ENCODE results near the gene POLDIP3. TPM values are rescaled to one million over a fixed set of nuclear protein-coding genes. Genes with fewer than 3 reads are reported as not detected.

POLDIP3 gene, protein sequence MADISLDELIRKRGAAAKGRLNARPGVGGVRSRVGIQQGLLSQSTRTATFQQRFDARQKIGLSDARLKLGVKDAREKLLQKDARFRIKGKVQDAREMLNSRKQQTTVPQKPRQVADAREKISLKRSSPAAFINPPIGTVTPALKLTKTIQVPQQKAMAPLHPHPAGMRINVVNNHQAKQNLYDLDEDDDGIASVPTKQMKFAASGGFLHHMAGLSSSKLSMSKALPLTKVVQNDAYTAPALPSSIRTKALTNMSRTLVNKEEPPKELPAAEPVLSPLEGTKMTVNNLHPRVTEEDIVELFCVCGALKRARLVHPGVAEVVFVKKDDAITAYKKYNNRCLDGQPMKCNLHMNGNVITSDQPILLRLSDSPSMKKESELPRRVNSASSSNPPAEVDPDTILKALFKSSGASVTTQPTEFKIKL
- total RNA-seq: 10 to 100 TPM; 80.0 to 82.8 TPM
- 78.0 TPM for polyA plus RNA-seq

DNA sequence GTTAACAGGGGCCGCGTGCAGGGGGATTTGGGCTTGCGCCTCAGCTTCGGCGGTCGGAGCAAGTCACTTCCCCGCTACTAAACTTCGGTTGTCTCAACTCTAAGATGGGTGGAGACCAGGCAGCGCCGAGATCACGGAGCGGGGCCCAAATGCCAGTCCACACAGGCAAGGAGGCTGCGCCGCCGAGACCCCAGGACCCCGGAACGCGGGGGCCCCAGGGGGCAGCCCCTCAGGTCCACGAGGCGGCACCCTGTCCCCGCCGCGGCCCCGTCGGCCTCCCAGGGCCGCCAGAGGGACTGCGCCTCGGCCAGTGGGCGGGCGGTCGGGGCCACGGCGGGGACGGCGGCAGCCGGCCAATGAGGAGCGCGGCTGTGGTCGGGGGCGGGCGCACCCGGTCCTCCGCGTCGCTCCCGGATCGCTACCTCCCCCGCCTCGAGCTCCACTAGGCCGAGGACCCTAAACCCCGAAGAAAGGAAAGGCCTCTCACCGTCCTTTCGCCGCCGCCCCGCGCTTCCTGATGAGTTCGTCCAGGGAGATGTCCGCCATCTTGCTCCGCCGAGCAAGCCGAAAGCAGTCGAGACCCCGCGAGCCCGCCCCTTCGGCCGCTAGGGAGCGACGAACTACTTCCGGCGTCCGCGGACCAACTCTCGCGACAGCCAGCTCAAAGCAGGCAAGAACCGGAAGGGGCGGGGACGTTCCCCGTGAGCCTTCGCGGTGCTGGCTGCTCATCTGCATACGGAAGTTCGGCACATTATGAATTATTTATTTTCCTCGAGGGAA lies at the start of gene POLDIP3:
Gene POLDIP3 (minus strand): TSS at position 572 of the 780 bp plus-strand sequence. CDS start 26 bp downstream, at position 546.
- Mint-ChIP-seq H3K4me1 (peaks cover 49 to 65% (median 57%) of the 10 kb centered on the region in 3 donors), H3K9me3 (no peaks in the 10 kb centered on the region), H3K27ac (peak within 1 kb of the TSS; percentile 99 to 100 (median 100)), H3K4me3 (peak within 1 kb of the TSS; percentile 82 to 99 (median 96)), H3K36me3 (peaks cover 0 to 53% (median 5%) of the 10 kb centered on the region in 3 donors), H3K27me3 (no peaks in the 10 kb centered on the region)
- peaks cover 49% of the 10 kb centered on the region for H3K4me1 ChIP-seq (ENCODE audit: insufficient read depth, low read length)
- peak; percentile 98 to 100 (median 99) for DNase-seq
- H3K36me3 ChIP-seq (ENCODE audit: insufficient read depth, low read length): peaks cover 4% of the 10 kb centered on the region
- H3K27ac ChIP-seq (ENCODE audit: low read depth, low read length): peak within 1 kb of the TSS; percentile 99
- no peaks in the 10 kb centered on the region for H3K27me3 ChIP-seq (ENCODE audit: insufficient read depth, low read length, poor library complexity, severe bottlenecking)
- POLR2A ChIA-PET: interaction anchor here (0.6 to 2.8 kb wide), 10 partner anchors 19 to 1390 kb away, joined by 3 to 47 read pairs (median 5); partner anchors contain the start of genes CCDC134, CYB5R3 and NDUFA6
- CTCF ChIA-PET: interaction anchor here (1.0 to 1.5 kb wide), 2 partner anchors 9 to 242 kb away, joined by 3 to 4 read pairs; partner anchors contain the start of gene ARFGAP3
- H3K9me3 ChIP-seq (ENCODE audit: low read length): no peaks in the 10 kb centered on the region
- H3K4me3 ChIP-seq (ENCODE audit: low read length): peak within 1 kb of the TSS; percentile 63

DNA sequence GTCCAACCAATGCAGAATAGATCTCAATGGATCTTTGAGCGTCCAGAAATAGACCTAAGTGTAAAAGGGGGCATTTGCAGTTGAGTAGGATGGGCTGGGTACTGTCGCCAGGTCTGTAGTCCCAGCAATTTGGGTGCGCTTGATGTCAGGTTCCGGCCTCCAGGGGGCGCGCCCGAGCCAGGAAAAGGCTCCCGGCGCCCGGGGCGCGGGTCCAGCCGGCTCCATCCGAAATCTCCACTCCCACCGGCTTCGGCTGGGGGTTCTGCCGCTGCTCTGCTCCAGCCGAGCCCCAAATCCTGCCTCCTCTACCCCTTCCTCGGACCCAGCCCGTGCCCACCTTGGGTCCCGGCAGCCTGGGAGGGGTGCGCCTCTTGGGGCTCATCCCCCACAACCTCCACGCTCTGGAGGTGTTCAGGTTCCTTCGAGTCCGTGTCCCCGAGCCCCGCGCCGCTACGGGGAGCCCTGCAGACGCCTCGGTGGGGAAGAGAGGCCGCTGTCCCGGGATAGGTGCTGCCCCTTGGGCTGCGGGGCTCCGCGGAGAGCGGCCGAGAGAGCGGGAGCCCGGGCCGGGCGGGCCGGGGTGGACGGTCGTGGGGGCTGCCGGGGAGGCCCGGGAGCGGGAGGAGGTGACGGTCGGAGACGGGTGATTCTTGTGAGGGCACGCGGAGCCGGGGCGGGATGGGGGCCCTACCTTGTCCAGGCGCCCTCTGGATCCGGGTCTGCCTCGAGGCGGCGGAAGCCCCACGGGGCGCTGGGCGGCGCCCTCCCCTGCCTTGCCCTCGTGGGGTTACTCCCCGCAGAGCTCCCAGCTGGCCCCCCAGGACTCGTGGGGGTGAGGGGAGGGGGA lies 47.5 kb upstream of the POLDIP3 start:
- Mint-ChIP-seq H3K27me3 (peaks cover 0 to 6% of the 10 kb centered on the region in 2 donors), H3K4me3 (peak overlapping the region; percentile 42 to 89 (median 71)), H3K9me3 (no peaks in the 10 kb centered on the region), H3K36me3 (no peaks in the 10 kb centered on the region), H3K4me1 (peaks cover 0 to 4% (median 0%) of the 10 kb centered on the region in 3 donors), H3K27ac (peak overlapping the region in 1 of 8 donors; percentile 43)
- ChIA-PET POLR2A (no interaction called here), CTCF (interaction anchor here (1.5 to 1.9 kb wide), 2 partner anchors 22 to 41 kb away, joined by 4 to 5 read pairs; partner anchors contain the start of gene ATP5MGL)
- H3K4me1 ChIP-seq (ENCODE audit: insufficient read depth, low read length): no peaks in the 10 kb centered on the region
- H3K9me3 ChIP-seq (ENCODE audit: low read length): no peaks in the 10 kb centered on the region
- DNase-seq: peak; percentile 69 to 83 (median 79)
- no peaks in the 10 kb centered on the region for H3K27me3 ChIP-seq (ENCODE audit: insufficient read depth, low read length, poor library complexity, severe bottlenecking)
- H3K4me3 ChIP-seq (ENCODE audit: low read length): peak overlapping the region; percentile 51
- no peak overlapping the region for H3K27ac ChIP-seq (ENCODE audit: low read depth, low read length)
- H3K36me3 ChIP-seq (ENCODE audit: insufficient read depth, low read length): no peaks in the 10 kb centered on the region

DNA sequence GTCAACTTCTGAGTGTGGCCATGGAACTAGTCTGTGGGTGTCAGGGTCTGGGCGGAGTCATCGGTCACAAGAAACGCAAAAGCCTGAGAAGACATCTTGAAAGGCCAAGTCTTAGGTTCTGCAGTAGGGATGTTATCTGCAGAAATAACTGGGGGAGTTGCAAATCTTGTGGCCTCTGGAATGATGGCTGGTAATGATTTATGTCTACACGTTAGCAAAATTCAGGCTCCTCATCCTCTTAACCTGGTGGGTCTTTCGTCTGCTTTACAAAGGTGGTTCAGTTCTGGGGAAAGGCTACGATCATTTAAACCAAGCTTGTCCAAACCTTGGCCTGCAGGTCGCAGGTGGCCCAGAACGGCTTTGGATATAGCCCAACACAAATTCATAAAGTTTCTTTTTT lies 41.9 kb upstream of the POLDIP3 start:
- H3K9me3 ChIP-seq (ENCODE audit: low read length): no peaks in the 10 kb centered on the region
- no peak overlapping the region for H3K4me3 ChIP-seq (ENCODE audit: low read length)
- H3K36me3 Mint-ChIP-seq: no peaks in the 10 kb centered on the region
- POLR2A ChIA-PET: interaction anchor here (0.6 kb wide), 1 partner anchor 1461 kb away, joined by 5 read pairs; no protein-coding TSS in a partner anchor
- CTCF ChIA-PET: interaction anchor here (0.6 kb wide), 1 partner anchor 57 kb away, joined by 3 read pairs; no protein-coding TSS in a partner anchor
- no peak overlapping the region for H3K27ac ChIP-seq (ENCODE audit: low read depth, low read length)
- peak overlapping the region in 1 of 7 donors; percentile 16 for H3K4me3 Mint-ChIP-seq
- peaks cover 4 to 10% of the 10 kb centered on the region in 2 donors for H3K27me3 Mint-ChIP-seq
- no peaks in the 10 kb centered on the region for H3K36me3 ChIP-seq (ENCODE audit: insufficient read depth, low read length)
- no peaks in the 10 kb centered on the region for H3K27me3 ChIP-seq (ENCODE audit: insufficient read depth, low read length, poor library complexity, severe bottlenecking)
- no peak for DNase-seq
- no peaks in the 10 kb centered on the region for H3K4me1 ChIP-seq (ENCODE audit: insufficient read depth, low read length)
- H3K9me3 Mint-ChIP-seq: no peaks in the 10 kb centered on the region
- no peaks in the 10 kb centered on the region for H3K4me1 Mint-ChIP-seq
- H3K27ac Mint-ChIP-seq: no peak overlapping the region

DNA sequence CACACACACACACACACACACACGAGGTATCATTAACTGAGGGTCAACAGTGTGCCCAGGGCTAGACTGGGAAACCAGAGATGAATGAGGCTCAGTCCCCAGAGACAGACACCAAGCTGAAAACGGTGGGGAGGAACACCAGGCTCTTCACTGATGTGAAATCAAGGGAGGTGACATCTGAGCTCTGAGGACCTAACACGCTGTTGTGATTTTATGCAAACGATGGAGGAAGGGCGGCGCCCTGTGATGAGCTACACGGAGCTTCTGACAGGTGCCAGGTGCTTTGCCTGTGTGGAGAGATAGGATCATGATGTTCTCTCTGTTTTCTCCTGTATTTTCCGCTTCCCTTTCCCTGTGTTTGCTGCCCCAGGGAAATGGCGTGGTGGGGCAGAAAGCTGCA lies 41.0 kb upstream of the POLDIP3 start:
- Histone ChIP-seq H3K27me3 (ENCODE audit: insufficient read depth, low read length, poor library complexity, severe bottlenecking) (no peaks in the 10 kb centered on the region), H3K36me3 (ENCODE audit: insufficient read depth, low read length) (no peaks in the 10 kb centered on the region), H3K4me3 (ENCODE audit: low read length) (no peak overlapping the region), H3K9me3 (ENCODE audit: low read length) (no peaks in the 10 kb centered on the region), H3K4me1 (ENCODE audit: insufficient read depth, low read length) (no peaks in the 10 kb centered on the region), H3K27ac (ENCODE audit: low read depth, low read length) (no peak overlapping the region)
- Mint-ChIP-seq H3K36me3 (no peaks in the 10 kb centered on the region), H3K27ac (no peak overlapping the region), H3K4me1 (no peaks in the 10 kb centered on the region), H3K27me3 (peaks cover 4 to 10% of the 10 kb centered on the region in 2 donors), H3K4me3 (peak overlapping the region in 1 of 7 donors; percentile 68), H3K9me3 (no peaks in the 10 kb centered on the region)
- no peak for DNase-seq
- ChIA-PET CTCF (interaction anchor here (1.0 kb wide), 1 partner anchor 18 kb away, joined by 3 read pairs; no protein-coding TSS in a partner anchor), POLR2A (no interaction called here)

DNA sequence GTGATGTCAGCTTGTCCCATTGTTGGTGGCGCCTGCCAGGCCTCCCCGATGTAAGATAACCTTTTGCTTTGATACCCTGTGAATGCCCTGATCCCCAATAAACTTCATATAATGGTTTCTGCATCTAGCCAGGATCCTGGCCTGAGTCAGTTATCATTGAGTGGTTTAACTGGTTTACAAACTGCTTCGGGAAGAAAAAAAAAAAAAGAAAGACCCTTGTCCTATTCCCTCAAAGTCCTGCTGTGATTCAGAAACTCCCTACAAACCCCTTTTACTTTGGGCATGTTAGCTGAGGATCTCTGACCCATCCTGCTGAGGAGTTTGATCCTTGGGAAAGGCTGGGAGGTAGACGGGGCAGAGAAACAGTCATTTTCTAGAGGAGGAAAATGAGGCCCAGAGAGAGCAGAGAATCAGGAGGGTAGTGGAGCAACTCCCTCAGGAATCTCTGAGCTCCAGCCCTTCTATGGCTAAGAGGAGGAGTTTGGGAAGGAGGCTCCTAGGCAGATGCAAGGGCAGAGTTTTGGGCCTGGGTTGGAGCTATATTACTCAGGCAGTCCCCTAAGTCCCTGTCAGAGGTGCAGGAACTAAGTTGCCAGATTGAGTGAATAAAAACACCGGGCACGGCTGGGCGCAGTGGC lies 39.9 kb upstream of the POLDIP3 start:
- H3K27ac Mint-ChIP-seq: peak overlapping the region in 1 of 8 donors; percentile 80
- H3K9me3 Mint-ChIP-seq: no peaks in the 10 kb centered on the region
- H3K4me3 Mint-ChIP-seq: peak overlapping the region in 2 of 7 donors; percentile 10 to 67
- H3K36me3 Mint-ChIP-seq: no peaks in the 10 kb centered on the region
- H3K27me3 Mint-ChIP-seq: peaks cover 4 to 8% of the 10 kb centered on the region in 2 donors
- H3K9me3 ChIP-seq (ENCODE audit: low read length): no peaks in the 10 kb centered on the region
- H3K27ac ChIP-seq (ENCODE audit: low read depth, low read length): no peak overlapping the region
- CTCF ChIA-PET: interaction anchor here (2.3 kb wide), 1 partner anchor 33 kb away, joined by 6 read pairs; no protein-coding TSS in a partner anchor
- H3K4me3 ChIP-seq (ENCODE audit: low read length): no peak overlapping the region
- DNase-seq: no peak
- H3K36me3 ChIP-seq (ENCODE audit: insufficient read depth, low read length): no peaks in the 10 kb centered on the region
- peaks cover 0 to 3% (median 0%) of the 10 kb centered on the region in 3 donors for H3K4me1 Mint-ChIP-seq
- POLR2A ChIA-PET: no interaction called here
- no peaks in the 10 kb centered on the region for H3K4me1 ChIP-seq (ENCODE audit: insufficient read depth, low read length)
- no peaks in the 10 kb centered on the region for H3K27me3 ChIP-seq (ENCODE audit: insufficient read depth, low read length, poor library complexity, severe bottlenecking)

DNA sequence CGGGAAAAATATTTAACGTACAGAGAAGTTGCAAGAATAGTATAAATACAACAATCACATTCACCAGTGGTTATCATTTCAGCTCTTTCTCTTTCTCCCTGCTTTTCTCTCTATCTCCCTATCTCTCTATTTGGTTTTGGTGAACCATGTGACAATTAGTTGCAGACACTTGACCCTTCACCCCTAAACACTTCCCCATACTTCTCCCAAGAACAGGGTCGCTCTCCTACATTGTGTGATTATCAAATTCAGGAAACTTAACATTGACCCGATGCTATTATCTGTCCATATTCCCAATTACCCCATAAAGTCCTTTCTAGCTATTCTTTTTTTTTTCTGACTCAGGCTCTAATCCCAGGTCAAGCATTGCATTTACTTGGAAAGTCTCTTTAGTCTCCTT lies 39.3 kb upstream of the POLDIP3 start:
- Histone ChIP-seq H3K27ac (ENCODE audit: low read depth, low read length) (no peak overlapping the region), H3K9me3 (ENCODE audit: low read length) (no peaks in the 10 kb centered on the region), H3K27me3 (ENCODE audit: insufficient read depth, low read length, poor library complexity, severe bottlenecking) (no peaks in the 10 kb centered on the region), H3K4me3 (ENCODE audit: low read length) (no peak overlapping the region), H3K4me1 (ENCODE audit: insufficient read depth, low read length) (no peaks in the 10 kb centered on the region), H3K36me3 (ENCODE audit: insufficient read depth, low read length) (no peaks in the 10 kb centered on the region)
- Mint-ChIP-seq H3K4me3 (peak overlapping the region in 1 of 7 donors; percentile 67), H3K9me3 (no peaks in the 10 kb centered on the region), H3K36me3 (peaks cover 0 to 2% (median 0%) of the 10 kb centered on the region in 3 donors), H3K27me3 (peaks cover 4 to 7% of the 10 kb centered on the region in 2 donors), H3K27ac (peak overlapping the region in 1 of 8 donors; percentile 80), H3K4me1 (peaks cover 0 to 4% (median 0%) of the 10 kb centered on the region in 3 donors)
- POLR2A ChIA-PET: interaction anchor here (1.1 kb wide), 1 partner anchor 39 kb away, joined by 3 read pairs; the partner anchor contains the start of gene POLDIP3
- DNase-seq: no peak
- CTCF ChIA-PET: interaction anchor here (1.9 to 2.3 kb wide), 2 partner anchors 10 to 33 kb away, joined by 5 to 6 read pairs; no protein-coding TSS in a partner anchor

DNA sequence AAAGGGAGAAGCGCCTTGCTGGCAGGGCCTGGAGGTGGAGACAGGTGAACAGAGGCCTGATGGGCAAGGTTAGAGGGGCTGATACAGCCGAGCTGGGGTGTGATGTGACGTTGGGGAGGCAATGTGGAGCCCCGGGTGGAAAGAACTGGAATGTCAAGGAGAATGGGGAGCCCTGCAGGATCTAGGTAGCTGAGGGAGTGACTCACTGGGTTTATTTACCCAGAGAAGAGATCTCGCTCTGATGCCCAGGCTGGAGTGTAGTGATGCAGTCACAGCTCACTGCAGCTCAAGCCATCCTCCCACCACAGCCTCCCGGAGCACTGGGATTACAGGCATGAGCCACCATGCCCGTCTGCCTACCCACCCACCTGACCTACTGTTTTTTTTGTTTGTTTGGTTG lies 36.5 kb upstream of the POLDIP3 start:
- Mint-ChIP-seq H3K27me3 (peaks cover 5 to 6% of the 10 kb centered on the region in 2 donors), H3K36me3 (peaks cover 0 to 5% (median 0%) of the 10 kb centered on the region in 3 donors), H3K9me3 (peaks cover 0 to 2% (median 0%) of the 10 kb centered on the region in 5 donors), H3K4me1 (peaks cover 13 to 31% (median 15%) of the 10 kb centered on the region in 3 donors), H3K4me3 (peak overlapping the region in 6 of 7 donors; percentile 27 to 97 (median 57)), H3K27ac (peak overlapping the region in 4 of 8 donors; percentile 12 to 71 (median 56))
- ChIA-PET CTCF (no interaction called here), POLR2A (no interaction called here)
- Histone ChIP-seq H3K36me3 (ENCODE audit: insufficient read depth, low read length) (no peaks in the 10 kb centered on the region), H3K27me3 (ENCODE audit: insufficient read depth, low read length, poor library complexity, severe bottlenecking) (no peaks in the 10 kb centered on the region), H3K9me3 (ENCODE audit: low read length) (no peaks in the 10 kb centered on the region), H3K4me3 (ENCODE audit: low read length) (no peak overlapping the region), H3K4me1 (ENCODE audit: insufficient read depth, low read length) (peaks cover 19% of the 10 kb centered on the region), H3K27ac (ENCODE audit: low read depth, low read length) (no peak overlapping the region)
- DNase-seq: no peak

Measured in CD8-positive, alpha-beta memory T cell (primary cell).